GM21526 (cell line): Measurements from ENCODE around the gene PIK3C2B.

Experiments used
- ATAC-seq: cut with Tn5 transposase; IDR thresholded peaks from one replicate; pipeline ENCODE4 v1.9.1; 2021; ENCODE audit warnings: moderate library complexity; ENCODE audit not compliant: unreplicated experiment, low FRiP score

Gene PIK3C2B

DNA sequence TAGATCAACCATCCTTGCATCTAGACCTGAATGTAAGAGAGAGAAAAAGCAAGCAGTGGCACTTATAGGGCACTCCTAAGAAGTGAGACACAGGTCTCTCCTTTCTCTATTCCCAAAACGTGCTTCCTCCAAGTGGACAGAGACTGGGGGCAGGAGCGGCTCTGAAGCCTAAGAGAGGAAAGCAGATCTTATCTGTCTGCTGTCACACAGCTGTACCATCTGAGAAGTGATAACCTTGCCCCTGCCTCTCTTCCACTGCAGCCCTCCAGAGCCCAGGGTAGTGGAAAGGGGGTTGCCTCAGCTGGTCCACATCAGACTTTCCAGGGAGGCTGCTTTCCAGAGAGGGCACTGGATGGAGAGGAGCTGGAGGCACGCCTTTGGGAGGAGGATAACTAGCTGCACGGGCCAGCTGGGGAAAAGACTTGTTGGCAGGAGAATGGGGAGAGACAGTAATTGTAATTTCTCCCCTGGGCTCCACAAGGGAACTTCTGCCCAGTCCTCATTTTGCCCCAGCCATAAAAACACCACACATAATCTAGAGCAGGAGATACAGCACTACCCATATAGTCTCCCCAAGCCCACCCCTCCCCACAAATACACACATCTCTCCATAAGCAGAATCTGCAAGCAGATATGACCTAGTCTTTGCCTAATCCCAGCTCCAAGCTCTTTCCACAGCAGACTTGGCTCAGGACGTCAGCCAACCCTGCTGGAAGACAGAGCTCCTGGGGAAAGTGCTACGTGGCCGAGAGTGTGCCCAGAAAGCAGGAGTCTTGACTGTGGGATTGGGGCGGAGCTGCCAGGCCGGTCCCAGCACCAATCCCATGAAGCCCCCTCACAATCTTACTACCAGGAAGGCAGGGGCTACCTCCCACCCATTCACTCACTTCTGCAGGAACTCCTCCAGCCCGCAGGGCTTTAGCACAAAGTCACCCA, 31.2 kb downstream of the PIK3C2B start:
- no peak for ATAC-seq

DNA sequence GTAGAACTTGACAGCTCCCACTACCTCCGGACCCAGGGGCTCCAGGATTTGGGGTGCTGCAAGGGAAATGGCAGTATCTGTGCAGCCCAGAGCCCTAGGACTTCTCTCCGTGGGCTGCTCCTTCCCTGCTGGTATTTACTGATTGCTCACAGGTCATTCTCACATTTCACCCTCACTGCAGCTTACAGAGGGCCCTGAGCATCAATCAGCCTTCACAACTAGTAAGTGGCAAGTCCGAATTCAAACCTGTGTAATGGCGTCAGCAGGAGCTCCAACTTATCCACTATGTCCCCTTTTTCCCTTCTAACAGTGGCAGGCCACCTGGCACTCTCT, 32.4 kb downstream of the PIK3C2B start:
- ATAC-seq, result no peak

- no peak for ATAC-seq
Observed at GRCh38 chr1:204461331-204462228, 33.0 kb downstream of the PIK3C2B start.

DNA sequence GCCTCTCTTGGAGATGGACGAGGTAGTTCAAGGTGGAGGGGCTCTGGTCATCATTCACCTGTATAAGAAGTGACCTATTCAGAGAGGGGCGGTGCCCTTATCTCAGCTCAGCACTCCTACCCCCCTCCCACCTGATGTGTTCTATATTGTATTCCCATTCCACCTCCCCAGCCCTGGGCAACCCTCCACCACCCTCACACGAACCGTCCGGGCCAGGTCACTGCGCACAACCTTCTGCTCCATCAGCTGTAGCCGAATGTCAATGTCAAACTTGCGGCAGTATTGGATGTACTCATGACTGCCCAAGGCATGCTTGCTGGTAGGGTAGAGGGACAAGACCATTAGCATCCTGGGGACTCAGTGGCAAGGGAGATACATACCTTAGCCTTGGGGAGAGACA, 34.3 kb downstream of the PIK3C2B start:
- no peak for ATAC-seq

- no peak for ATAC-seq
Observed at GRCh38 chr1:204459706-204460105, 34.9 kb downstream of the PIK3C2B start.

- ATAC-seq, result no peak
Observed at GRCh38 chr1:204457666-204458065, 36.9 kb downstream of the PIK3C2B start.

DNA sequence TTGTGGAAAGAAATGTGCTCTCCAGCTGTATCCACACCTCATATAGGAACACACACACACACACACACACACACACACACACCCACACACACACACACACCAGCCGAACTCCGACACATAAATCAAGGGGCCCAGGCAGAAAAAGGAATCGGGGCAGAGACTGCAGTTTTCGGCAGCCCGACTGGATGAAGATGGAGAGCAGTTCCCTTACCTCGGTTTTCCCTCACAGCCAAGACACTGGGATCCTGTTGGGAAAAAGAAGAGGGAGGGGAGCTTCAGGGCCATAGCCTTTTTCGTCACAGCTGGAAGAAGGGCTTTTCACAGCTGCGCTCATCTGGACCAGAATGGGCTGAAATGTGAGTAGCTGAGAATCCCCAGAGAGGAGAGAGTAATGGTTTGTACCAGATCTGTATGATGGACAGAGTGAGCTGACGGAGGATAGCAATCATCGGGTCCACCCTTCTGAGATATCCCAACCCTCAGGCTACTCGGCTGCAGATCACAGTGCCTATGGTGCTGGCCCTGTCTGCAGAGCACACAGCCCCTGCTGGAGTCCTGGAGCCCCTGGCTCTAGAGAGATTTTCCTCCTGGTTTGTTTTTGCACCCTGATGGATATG, 37.7 kb downstream of the PIK3C2B start:
- ATAC-seq, result no peak

DNA sequence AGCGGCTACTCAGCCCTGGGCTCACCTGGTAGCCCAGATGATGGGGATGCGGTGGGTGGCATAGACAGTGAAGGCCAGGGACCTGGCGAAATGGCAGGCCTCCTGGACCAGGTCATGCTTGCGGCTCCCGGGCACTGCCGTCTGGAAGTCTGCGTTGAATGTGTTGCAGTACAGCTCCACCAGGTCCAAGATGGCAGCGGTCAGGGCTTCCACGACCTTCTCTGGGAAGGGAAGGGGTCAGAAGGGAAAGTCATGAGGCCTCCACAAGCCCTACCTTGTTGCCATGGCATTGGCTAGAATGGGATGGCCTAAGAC, 38.8 kb downstream of the PIK3C2B start:
- ATAC-seq, result no peak

- no peak for ATAC-seq
Observed at GRCh38 chr1:204455063-204455830, 39.4 kb downstream of the PIK3C2B start.

- no peak for ATAC-seq
Observed at GRCh38 chr1:204454476-204454875, 40.1 kb downstream of the PIK3C2B start.

- ATAC-seq, result peak; percentile 76
Observed at GRCh38 chr1:204453141-204453772, 41.3 kb downstream of the PIK3C2B start.

- no peak for ATAC-seq
Observed at GRCh38 chr1:204451352-204452124, 43.1 kb downstream of the PIK3C2B start.

- no peak for ATAC-seq
Observed at GRCh38 chr1:204450461-204451257, 43.9 kb downstream of the PIK3C2B start.

DNA sequence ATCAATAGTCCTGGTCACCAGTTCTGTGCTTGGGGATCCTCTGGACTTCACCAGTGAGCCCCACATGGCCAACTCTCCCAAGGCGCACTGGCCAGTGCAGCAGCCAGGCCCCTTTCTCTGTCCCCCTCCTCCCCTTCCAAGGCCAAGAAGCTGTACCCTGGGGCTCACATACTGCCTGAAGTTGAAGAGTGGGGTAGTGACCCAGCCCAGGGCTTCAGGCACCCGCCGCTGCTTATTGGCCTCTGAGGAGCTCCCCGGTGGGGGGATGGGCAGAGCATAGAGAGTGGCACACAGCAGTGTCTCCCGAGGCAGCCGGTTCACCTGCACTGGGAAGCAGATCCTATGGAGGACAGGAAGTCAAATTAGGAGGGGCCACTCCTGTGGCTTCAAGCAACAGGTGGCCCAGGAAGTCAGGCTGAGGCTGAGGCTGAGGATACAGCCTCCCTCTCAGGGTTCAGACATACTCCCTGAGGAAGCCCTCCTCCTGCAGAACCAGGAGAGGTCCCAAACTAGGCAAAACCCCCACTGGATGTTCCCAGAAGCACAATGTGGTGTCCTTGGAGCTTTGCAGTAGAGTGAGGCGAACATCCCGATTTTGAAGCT, 44.8 kb downstream of the PIK3C2B start:
- ATAC-seq, result no peak

- ATAC-seq, result no peak
Observed at GRCh38 chr1:204448991-204449677, 45.5 kb downstream of the PIK3C2B start.

- ATAC-seq, result no peak
Observed at GRCh38 chr1:204448344-204448964, 46.2 kb downstream of the PIK3C2B start.

DNA sequence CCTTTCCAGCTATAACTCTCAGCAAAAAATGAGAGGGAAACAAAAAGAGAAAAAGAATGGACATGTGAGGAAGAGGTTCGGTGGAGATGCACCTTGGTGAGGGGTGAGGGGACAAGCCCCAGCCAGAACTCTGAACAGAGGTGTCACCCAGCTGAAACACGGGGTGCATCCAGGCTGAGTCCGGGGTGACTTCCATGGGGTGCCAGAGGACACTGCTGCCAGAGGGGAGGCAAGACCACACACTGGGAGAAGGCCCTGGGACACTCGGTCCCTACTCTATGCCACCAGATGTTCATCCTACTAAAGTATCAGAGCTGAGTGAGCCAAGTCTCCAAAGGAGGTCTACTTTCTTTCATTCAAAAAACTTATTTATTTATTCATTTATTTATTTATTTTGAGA, 46.9 kb downstream of the PIK3C2B start:
- ATAC-seq, result no peak
